ENCODE data around the gene CRACR2A. TPM values are rescaled to one million over a fixed set of nuclear protein-coding genes. Genes with fewer than 3 reads are reported as not detected.

Gene CRACR2A
- total and polyA plus RNA-seq, 2 of the 8 experiments (the other 6 are each of a cell fraction or from before 2014, with no cell fraction given) = 0.85 to 3.2 TPM

DNA sequence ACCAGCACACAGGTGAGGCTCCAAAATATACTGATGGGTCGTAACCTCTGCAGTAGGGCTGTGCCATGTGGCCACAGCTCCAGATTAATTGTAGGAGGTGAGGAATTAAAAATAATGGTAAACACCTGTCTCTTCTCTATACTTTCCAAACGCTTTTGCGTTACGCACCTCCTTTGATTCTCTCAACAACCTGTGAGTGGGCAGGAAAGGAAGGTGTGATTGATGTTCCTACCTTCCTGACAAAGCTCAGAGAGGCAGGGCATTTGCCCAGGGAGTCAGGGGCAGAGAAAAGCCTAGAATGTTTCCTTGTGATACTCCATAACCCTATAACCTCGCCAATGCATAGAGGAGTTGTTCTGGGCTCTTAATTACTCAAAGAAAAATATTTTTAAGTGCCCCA is 137.0 kb downstream of the CRACR2A start (continued):
- TF ChIP-seq CHD1 (IDR thresholded peaks at IDR 0.05; ENCODE audit: low read depth, low read length) = no peak
- no peak for TF ChIP-seq GABPA (IDR thresholded peaks at IDR 0.05; ENCODE audit: borderline replicate concordance, insufficient read depth, low read length)
- TF ChIP-seq RNF2 (IDR thresholded peaks at IDR 0.05; ENCODE audit: borderline replicate concordance, low read depth, low read length, missing control alignments, poor library complexity, severe bottlenecking) = no peak
